HEK293T (cell line): ENCODE results near the gene C17orf113.

Experiments
- CTBP1 ChIP-seq: fragments of 450-650 bp; IDR thresholded peaks from 2 replicates; pipeline ENCODE4 v1.6.1; 2016; ENCODE audit warnings: borderline replicate concordance
- ELF4 ChIP-seq: fragments of 450-650 bp; IDR thresholded peaks from 2 replicates; pipeline ENCODE4 v1.6.1; 2017; ENCODE audit warnings: antibody characterized with exemption
- FOXK2 ChIP-seq: fragments of 450-650 bp; IDR thresholded peaks from 2 replicates; pipeline ENCODE4 v1.6.1; 2016; ENCODE audit warnings: mild to moderate bottlenecking
- FOXM1 ChIP-seq: fragments of 450-650 bp; IDR thresholded peaks from 2 replicates; pipeline ENCODE4 v1.6.1; 2017; ENCODE audit warnings: mild to moderate bottlenecking, borderline replicate concordance
- HDGF ChIP-seq: fragments of 450-650 bp; IDR thresholded peaks from 2 replicates; pipeline ENCODE4 v1.6.1; 2017; ENCODE audit warnings: antibody characterized with exemption, borderline replicate concordance
- NFRKB ChIP-seq: fragments of 450-650 bp; IDR thresholded peaks from 2 replicates; pipeline ENCODE4 v1.6.1; 2016; ENCODE audit warnings: mild to moderate bottlenecking, moderate library complexity
- SUZ12 ChIP-seq: fragments of 450-650 bp; IDR thresholded peaks from 2 replicates; pipeline ENCODE4 v1.6.1; 2016; ENCODE audit warnings: mild to moderate bottlenecking
- ZNF384 ChIP-seq: fragments of 450-650 bp; IDR thresholded peaks from 2 replicates; pipeline ENCODE4 v1.6.1; 2016

GRCh38 chr17:42068979-42069378, 18.6 kb upstream of the C17orf113 start:
- TF ChIP-seq FOXM1: no peak
- TF ChIP-seq ELF4: no peak
- no peak for TF ChIP-seq ZNF384
- TF ChIP-seq HDGF: no peak
- no peak for TF ChIP-seq SUZ12
- no peak for TF ChIP-seq FOXK2
- no peak for TF ChIP-seq CTBP1
- no peak for TF ChIP-seq NFRKB
